A204.1 (cell line): ENCODE measurements around the gene CR1.
"Not testable (repeated sequence)": the region's sequence is repeated elsewhere in the genome, so short reads cannot be mapped to it uniquely, and the experiment has no call there.

ENCODE experiments used
- FAIRE-seq: peaks from 2 replicates; lab custom pipeline; 2012; peaks lifted over from hg19 to GRCh38; lab: Jason Lieb, UNC

Gene CR1

GRCh38 chr1:207495801-207496792 is at the start of gene CR1:
TSS of gene CR1 (plus strand) at chr1:207496157. CDS start at chr1:207496268, 111 bp downstream.
- no peak for FAIRE-seq

GRCh38 chr1:207453710-207454045 is 42.3 kb upstream of the CR1 start:
- no peak for FAIRE-seq

DNA sequence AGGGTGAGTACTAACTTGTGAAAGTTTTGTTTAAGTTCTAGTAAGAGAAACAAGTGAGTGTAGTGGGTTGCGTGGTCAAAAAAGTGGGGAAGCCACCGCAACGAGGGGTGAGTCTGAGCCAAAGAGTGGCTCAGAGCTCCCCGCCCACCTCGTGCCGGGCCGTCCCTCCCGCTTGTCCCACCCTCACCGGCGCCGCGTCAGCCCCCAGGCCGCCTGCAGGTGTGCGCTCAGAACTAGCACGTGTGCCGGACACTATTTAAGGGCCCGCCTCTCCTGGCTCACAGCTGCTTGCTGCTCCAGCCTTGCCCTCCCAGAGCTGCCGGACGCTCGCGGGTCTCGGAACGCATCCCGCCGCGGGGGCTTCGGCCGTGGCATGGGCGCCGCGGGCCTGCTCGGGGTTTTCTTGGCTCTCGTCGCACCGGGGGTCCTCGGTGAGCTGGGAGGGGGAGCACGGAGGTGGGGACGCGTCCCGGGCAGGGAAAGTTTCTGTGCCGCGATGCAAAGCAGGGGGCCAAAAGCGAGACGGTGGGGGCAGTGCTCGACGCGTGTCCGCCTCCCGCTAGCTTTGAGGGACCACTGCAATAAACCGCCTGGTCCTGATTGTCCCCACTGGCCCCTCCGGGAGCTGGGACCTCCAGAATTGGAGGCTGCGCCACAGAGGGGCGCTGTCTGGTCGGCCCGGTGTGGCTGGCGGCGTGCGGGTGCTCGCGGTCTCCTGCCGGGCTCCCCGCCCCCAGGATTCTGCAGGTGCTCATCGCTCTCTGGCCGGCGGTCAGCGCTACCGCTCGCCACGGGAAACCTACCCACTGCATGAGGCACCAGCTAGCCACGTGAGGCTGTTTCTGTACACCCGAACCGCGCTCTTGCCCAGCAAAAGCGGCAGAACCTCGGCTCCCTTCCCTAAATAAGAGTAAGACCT is 41.7 kb upstream of the CR1 start, which contains the start of gene CR2:
Gene CR2 (plus strand): TSS at position 283 of the 919 bp plus-strand sequence. CDS start 91 bp downstream, at position 374.
- no peak for FAIRE-seq

DNA sequence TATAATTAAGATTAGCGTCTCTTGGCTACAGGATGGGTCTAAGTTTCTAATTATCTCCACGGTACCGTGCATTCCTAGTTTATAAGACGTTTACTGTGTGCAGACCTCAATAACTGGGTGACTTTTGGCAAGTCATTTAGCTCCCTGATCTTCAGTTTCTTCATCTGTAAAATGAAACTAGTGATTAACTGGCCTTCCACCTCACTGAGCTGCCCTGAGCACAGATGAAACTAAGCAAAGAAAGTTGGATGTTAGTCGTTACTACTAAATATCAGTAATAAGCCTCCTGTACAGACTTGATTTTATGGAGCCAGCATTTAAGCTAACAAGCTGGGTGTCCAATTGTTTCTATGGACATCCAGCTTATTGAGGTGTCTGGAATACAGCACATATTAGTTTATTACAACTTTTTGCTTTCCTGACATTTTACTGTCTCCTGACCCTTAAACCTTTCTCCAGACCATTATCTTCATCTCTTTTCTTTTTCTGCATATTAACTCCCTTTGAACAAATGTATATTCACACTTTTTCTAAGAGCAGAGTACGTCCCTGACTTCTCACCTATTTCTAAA is 40.7 kb upstream of the CR1 start:
- FAIRE-seq, result no peak

DNA sequence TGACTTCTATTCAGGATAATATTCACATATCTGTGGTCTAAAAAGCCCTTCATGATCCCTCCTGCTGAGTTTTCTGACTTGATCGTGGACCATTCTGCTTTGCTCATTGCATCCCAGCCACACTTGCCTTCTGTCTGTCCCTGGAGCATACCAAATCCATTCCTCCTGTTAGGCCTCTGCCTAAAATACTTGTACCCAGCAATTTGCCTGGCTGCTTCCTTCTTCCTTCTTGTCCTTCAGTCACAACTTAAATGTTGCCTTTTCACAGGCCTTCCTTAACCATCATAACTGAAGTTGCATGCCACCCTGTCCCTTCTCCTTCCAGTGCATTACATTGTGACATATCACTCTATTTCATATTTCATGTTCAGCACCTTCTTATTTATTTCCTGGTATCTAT is 37.5 kb upstream of the CR1 start:
- no peak for FAIRE-seq

DNA sequence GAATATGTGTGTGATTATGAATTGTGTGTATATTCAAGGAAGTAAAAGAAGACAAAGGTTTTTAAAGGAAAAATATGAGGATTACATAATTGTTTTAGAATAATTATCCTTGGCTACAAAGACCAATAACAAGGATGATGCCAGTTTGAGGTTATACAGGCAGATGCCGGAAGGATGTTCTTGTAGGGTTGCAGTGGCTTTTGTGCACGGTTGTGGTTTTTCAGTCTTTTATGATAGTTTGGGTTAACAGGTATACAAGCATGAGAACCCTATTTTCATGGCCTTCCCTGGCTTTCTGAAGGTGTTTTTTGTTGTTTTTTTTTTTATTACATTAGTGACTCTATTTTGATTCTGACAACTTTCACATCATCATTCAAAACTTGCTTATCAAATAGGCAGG is 36.9 kb upstream of the CR1 start:
- no peak for FAIRE-seq

DNA sequence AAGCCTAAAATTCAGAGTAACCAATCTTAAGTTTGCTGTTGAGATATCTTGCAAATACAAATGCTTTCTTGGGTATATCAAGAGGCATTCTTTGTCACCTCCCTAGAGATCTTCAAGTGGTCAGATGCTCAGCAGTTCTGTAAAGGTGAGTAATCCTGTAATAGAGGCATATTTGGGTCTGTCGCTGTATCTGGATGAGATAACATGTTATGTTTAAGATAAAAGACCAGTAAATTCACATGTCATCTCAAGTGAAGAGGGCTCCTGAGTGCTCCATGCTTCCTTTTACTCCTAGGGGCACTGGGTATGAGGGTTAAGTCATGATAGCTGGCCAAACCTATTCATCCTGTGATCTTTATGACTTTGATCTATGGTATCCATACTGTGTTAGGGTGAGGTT is 34.3 kb upstream of the CR1 start:
- no peak for FAIRE-seq

GRCh38 chr1:207462535-207462934 is 33.4 kb upstream of the CR1 start:
- FAIRE-seq, result no peak

GRCh38 chr1:207463021-207463420 is 32.9 kb upstream of the CR1 start:
- FAIRE-seq, result no peak

DNA sequence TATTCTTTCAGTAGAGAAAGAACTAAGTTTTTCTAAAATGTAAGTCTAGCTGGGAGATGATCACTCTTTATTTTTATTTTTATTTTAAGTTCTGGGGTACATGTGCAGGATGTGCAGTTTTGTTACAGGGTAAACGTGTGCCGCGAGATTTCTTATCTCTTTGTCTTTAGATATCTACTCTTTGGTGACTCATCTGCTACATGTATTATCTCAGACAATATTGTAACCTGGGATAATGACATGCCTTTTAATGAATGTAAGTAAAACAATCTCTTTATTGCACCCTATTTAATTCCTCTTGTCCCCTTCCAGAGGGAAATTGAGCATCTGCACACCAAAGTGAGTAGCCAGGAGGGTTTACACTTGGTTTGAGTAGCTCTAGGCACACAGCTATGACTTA is 32.4 kb upstream of the CR1 start:
- no peak for FAIRE-seq

DNA sequence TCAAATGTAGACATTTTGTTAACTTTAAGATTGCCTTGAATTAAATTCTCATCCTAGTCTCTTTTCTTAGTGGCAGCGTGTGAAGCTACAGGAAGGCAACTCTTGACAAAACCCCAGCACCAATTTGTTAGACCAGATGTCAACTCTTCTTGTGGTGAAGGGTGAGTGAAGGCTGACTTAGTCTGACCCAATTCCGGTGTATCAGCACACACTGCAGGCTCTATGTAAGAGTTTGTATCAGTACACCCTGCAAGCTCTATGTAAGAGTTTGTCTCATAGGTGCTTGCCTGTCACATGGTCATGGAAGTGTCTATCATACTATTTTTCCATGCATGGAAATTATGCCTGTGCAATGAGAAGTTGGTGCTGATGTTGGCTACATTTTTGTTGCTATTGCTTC is 25.0 kb upstream of the CR1 start:
- FAIRE-seq, result no peak

- FAIRE-seq, result no peak
Measured at GRCh38 chr1:207474210-207474609, 21.7 kb upstream of the CR1 start.

DNA sequence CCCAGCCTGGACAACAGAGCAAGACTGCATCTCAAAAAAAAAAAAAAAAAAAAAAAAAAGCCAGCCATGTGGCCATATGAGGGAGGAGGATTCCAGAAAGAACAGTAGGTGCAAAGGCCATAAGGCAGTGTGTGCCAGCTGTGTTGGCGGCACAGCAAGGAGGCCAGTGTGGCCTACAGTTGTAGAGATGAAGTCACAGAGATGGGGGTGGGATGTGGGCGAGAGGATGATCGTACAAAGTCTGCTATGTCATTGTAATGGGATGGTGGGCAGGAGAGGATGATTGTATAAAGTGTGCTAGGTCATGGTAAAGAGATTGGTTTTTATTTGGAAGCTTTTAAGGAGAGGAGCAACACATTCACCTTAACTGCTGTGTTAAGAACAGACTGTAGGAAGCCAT is 9.8 kb upstream of the CR1 start:
- no peak for FAIRE-seq

GRCh38 chr1:207487636-207488035 is 8.3 kb upstream of the CR1 start:
- no peak for FAIRE-seq

DNA sequence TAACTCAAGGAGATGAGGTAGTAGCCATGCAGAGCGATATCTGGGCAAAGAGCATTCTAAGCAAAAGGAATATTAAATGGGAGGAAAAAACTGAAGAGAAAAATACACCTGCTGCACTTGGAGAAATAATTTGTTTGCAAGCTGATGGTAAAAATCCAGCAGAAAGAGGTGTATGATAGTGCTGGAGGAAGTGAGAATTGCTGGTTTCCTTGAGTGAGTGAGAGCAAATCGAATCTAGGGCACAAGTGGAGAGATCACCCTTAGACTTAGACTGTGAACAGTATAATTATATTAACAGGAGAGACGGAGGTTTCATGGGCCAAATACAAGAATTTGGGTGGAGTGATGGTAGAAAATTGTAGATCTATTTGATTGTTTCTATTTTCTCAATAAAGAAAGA is 2.7 kb upstream of the CR1 start:
- FAIRE-seq, result no peak

DNA sequence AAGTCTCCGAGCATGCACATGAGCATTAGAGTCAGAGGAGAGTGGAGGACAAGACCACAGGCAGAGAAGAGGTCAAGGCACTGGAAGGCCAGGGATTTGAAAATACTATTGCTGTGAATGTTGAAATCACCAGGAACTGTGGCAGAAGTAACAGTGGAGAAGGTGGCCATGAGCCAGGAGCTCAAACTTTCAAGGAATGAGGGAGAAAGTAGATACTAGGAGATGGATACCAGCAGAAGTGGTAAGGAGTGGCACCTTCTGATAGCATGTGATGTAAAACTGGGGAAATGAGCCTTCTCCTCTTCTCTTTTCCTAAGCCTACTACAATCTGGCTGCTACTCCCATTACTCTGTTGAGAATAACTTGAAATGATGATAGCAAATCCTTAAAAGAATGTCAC is 1.8 kb upstream of the CR1 start:
- no peak for FAIRE-seq

DNA sequence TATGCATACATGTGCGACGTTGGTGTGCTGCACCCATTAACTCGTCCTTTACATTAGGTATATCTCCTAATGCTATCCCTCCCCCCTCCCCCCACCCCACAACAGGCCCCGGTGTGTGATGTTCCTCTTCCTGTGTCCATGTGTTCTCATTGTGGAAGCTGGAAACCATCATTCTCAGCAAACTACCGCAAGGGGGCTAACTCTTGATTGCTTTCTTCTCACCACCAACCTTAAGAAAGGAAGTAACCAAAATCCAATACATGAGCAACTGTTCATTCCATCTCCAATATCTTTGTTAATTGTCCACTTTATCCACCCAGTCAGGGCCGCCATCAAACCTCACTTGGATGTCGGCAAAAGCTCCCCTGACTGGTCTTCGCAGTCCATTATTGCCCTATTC is 676 bp upstream of the CR1 start:
- FAIRE-seq, result not testable (repeated sequence)

GRCh38 chr1:207497941-207498340 is 2.0 kb downstream of the CR1 start:
- no peak for FAIRE-seq

DNA sequence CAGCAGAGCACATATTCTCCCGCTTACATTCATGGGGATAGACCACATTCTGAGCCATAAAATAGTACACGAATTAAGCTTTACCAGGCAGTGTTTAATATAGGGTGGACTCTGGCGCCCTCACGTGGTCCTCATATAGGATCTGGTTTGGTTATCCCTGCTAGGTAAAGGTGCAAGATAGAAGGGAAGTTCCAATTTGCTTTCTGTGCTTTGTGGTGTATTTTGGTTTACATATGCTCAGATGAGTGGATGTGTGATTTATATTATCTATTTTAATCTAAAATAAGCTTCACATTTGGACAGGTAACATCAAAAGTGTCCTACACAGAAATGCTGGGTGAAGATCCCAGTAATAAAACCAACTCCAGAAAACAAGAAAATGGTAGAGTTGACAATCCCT is 3.6 kb downstream of the CR1 start:
- peak; percentile 78 for FAIRE-seq

DNA sequence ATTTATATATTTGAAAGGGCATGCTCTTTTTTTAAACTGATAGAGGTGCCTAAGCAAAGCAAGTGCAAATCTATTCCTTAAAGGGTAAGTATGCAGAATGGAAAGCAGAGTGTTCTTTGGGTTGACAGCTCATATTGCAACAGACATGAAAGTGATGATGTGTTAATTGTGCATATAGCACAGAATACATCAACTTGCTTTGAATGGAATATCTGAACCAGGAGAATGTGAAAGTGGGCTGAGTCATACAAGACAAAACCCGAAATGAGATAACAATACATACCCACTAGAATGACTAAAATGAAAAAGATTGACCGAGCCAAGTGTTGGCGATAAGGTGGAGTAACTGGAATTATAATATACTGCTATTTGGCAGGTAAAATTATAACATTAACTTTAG is 4.3 kb downstream of the CR1 start:
- no peak for FAIRE-seq

GRCh38 chr1:207501071-207501470 is 5.1 kb downstream of the CR1 start:
- FAIRE-seq, result no peak

- no peak for FAIRE-seq
Measured at GRCh38 chr1:207502726-207503125, 6.8 kb downstream of the CR1 start.

- no peak for FAIRE-seq
Measured at GRCh38 chr1:207503950-207504349, 8.0 kb downstream of the CR1 start.
